ENCODE data around the gene RASA3.

Gene RASA3

GRCh38 chr13:114067886-114068651, 64.4 kb downstream of the RASA3 start:
- DNase-seq (ENCODE audit: low spot score) = peak; percentile 37

- DNase-seq (ENCODE audit: low spot score) = peak; percentile 77
Observed at GRCh38 chr13:114067381-114067885, 65.0 kb downstream of the RASA3 start.

- no peak for DNase-seq (ENCODE audit: low spot score)
Observed at GRCh38 chr13:114066956-114067355, 65.5 kb downstream of the RASA3 start.

GRCh38 chr13:114065926-114066774, 66.3 kb downstream of the RASA3 start:
- DNase-seq (ENCODE audit: low spot score) = no peak

GRCh38 chr13:114065141-114065925, 67.1 kb downstream of the RASA3 start:
- DNase-seq (ENCODE audit: low spot score) = peak; percentile 83

GRCh38 chr13:114064450-114065140, 67.8 kb downstream of the RASA3 start:
- peak; percentile 92 for DNase-seq (ENCODE audit: low spot score)

- DNase-seq (ENCODE audit: low spot score) = peak; percentile 53
Observed at GRCh38 chr13:114063545-114064449, 68.6 kb downstream of the RASA3 start.

GRCh38 chr13:114062754-114063153, 69.7 kb downstream of the RASA3 start:
- no peak for DNase-seq (ENCODE audit: low spot score)

- DNase-seq (ENCODE audit: low spot score) = no peak
Observed at GRCh38 chr13:114062341-114062740, 70.1 kb downstream of the RASA3 start.

- DNase-seq (ENCODE audit: low spot score) = no peak
Observed at GRCh38 chr13:114061744-114062143, 70.7 kb downstream of the RASA3 start.

GRCh38 chr13:114061047-114061446, 71.4 kb downstream of the RASA3 start:
- DNase-seq (ENCODE audit: low spot score) = no peak

GRCh38 chr13:114059946-114060860, 72.2 kb downstream of the RASA3 start:
- DNase-seq (ENCODE audit: low spot score) = no peak

GRCh38 chr13:114059428-114059827, 73.0 kb downstream of the RASA3 start:
- DNase-seq (ENCODE audit: low spot score) = no peak

- no peak for DNase-seq (ENCODE audit: low spot score)
Observed at GRCh38 chr13:114058051-114058867, 74.2 kb downstream of the RASA3 start.

GRCh38 chr13:114057166-114058050, 75.0 kb downstream of the RASA3 start:
- no peak for DNase-seq (ENCODE audit: low spot score)

GRCh38 chr13:114056205-114057013, 76.0 kb downstream of the RASA3 start:
- DNase-seq (ENCODE audit: low spot score) = no peak

- DNase-seq (ENCODE audit: low spot score) = no peak
Observed at GRCh38 chr13:114055766-114056165, 76.7 kb downstream of the RASA3 start.
